ENCODE data around the gene TPPP3. TPM values are rescaled to one million over a fixed set of nuclear protein-coding genes. Genes with fewer than 3 reads are reported as not detected.

The TPPP3 gene
- not detected for total RNA-seq

- DNase-seq: peak; percentile 56
- ChIA-PET POLR2A (no interaction called here), CTCF (interaction anchor here (1.1 to 1.3 kb wide), 3 partner anchors 39 to 128 kb away, joined by 3 to 4 read pairs (median 3); no protein-coding TSS in a partner anchor)
- H3K36me3 Mint-ChIP-seq (ENCODE audit: low read depth): no peaks in the 10 kb centered on the region
- ATAC-seq: peak; percentile 73
- no peak within 1 kb of the TSS for H3K27ac Mint-ChIP-seq
- H3K4me3 Mint-ChIP-seq: no peak within 1 kb of the TSS
- peaks cover 35% of the 10 kb centered on the region for H3K27me3 Mint-ChIP-seq (ENCODE audit: low read depth)
- H3K9me3 Mint-ChIP-seq (ENCODE audit: insufficient read depth): no peaks in the 10 kb centered on the region
- H3K4me1 Mint-ChIP-seq (ENCODE audit: low read depth): peaks cover 9% of the 10 kb centered on the region
Measured at GRCh38 chr16:67393111-67393787, at the start of gene TPPP3. TPPP3 (minus strand) TSS chr16:67393498; CDS start chr16:67391111, 2,387 bp downstream.

GRCh38 chr16:67442581-67443255 lies 49.4 kb upstream of the TPPP3 start:
- CTCF ChIA-PET: interaction anchor here (1.1 to 3.0 kb wide), 2 partner anchors 15 to 28 kb away, joined by 3 to 22 read pairs; no protein-coding TSS in a partner anchor

GRCh38 chr16:67441907-67442306 lies 48.6 kb upstream of the TPPP3 start:
- H3K27ac Mint-ChIP-seq: no peak overlapping the region
- POLR2A ChIA-PET: no interaction called here
- no peaks in the 10 kb centered on the region for H3K27me3 Mint-ChIP-seq (ENCODE audit: low read depth)
- H3K36me3 Mint-ChIP-seq (ENCODE audit: low read depth): peaks cover 9% of the 10 kb centered on the region
- DNase-seq: no peak
- ATAC-seq: no peak
- no peaks in the 10 kb centered on the region for H3K9me3 Mint-ChIP-seq (ENCODE audit: insufficient read depth)
- H3K4me3 Mint-ChIP-seq: no peak overlapping the region
- peaks cover 2% of the 10 kb centered on the region for H3K4me1 Mint-ChIP-seq (ENCODE audit: low read depth)
- CTCF ChIA-PET: interaction anchor here (1.2 to 3.0 kb wide), 2 partner anchors 8 to 14 kb away, joined by 3 to 22 read pairs; no protein-coding TSS in a partner anchor

More at GRCh38 chr16:67442581-67443255, 49.4 kb upstream of the TPPP3 start:
- Mint-ChIP-seq H3K27ac (no peak overlapping the region), H3K4me1 (ENCODE audit: low read depth) (peaks cover 7% of the 10 kb centered on the region), H3K36me3 (ENCODE audit: low read depth) (peaks cover 7% of the 10 kb centered on the region), H3K4me3 (no peak overlapping the region), H3K27me3 (ENCODE audit: low read depth) (no peaks in the 10 kb centered on the region), H3K9me3 (ENCODE audit: insufficient read depth) (no peaks in the 10 kb centered on the region)
- no peak for DNase-seq
- POLR2A ChIA-PET: no interaction called here
- no peak for ATAC-seq

GRCh38 chr16:67441271-67441753 lies 48.0 kb upstream of the TPPP3 start:
- Mint-ChIP-seq H3K27me3 (ENCODE audit: low read depth) (no peaks in the 10 kb centered on the region), H3K36me3 (ENCODE audit: low read depth) (peaks cover 9% of the 10 kb centered on the region), H3K4me1 (ENCODE audit: low read depth) (no peaks in the 10 kb centered on the region), H3K9me3 (ENCODE audit: insufficient read depth) (no peaks in the 10 kb centered on the region), H3K4me3 (no peak overlapping the region), H3K27ac (no peak overlapping the region)
- DNase-seq (no peak), ATAC-seq (no peak)
- ChIA-PET CTCF (interaction anchor here (1.2 to 3.0 kb wide), 2 partner anchors 8 to 13 kb away, joined by 3 to 22 read pairs; no protein-coding TSS in a partner anchor), POLR2A (no interaction called here)

GRCh38 chr16:67438824-67439393 lies 45.6 kb upstream of the TPPP3 start:
- ATAC-seq (no peak), DNase-seq (no peak)
- Mint-ChIP-seq H3K36me3 (ENCODE audit: low read depth) (peaks cover 9% of the 10 kb centered on the region), H3K27me3 (ENCODE audit: low read depth) (no peaks in the 10 kb centered on the region), H3K4me3 (no peak overlapping the region), H3K27ac (no peak overlapping the region), H3K9me3 (ENCODE audit: insufficient read depth) (no peaks in the 10 kb centered on the region), H3K4me1 (ENCODE audit: low read depth) (no peaks in the 10 kb centered on the region)
- ChIA-PET POLR2A (no interaction called here), CTCF (interaction anchor here (0.8 to 1.0 kb wide), 3 partner anchors 9 to 39 kb away, joined by 3 read pairs; no protein-coding TSS in a partner anchor)

- no peak overlapping the region for H3K4me3 Mint-ChIP-seq
- H3K4me1 Mint-ChIP-seq (ENCODE audit: low read depth): no peaks in the 10 kb centered on the region
- peaks cover 2% of the 10 kb centered on the region for H3K27me3 Mint-ChIP-seq (ENCODE audit: low read depth)
- H3K27ac Mint-ChIP-seq: no peak overlapping the region
- DNase-seq (no peak), ATAC-seq (no peak)
- H3K9me3 Mint-ChIP-seq (ENCODE audit: insufficient read depth): no peaks in the 10 kb centered on the region
- peaks cover 9% of the 10 kb centered on the region for H3K36me3 Mint-ChIP-seq (ENCODE audit: low read depth)
- ChIA-PET CTCF (interaction anchor here (0.8 to 1.0 kb wide), 2 partner anchors 10 kb away, joined by 3 read pairs; no protein-coding TSS in a partner anchor), POLR2A (interaction anchor here (0.6 kb wide), 1 partner anchor 30 kb away, joined by 3 read pairs; no protein-coding TSS in a partner anchor)
Measured at GRCh38 chr16:67438098-67438791, 44.9 kb upstream of the TPPP3 start.

GRCh38 chr16:67437513-67437912 lies 44.2 kb upstream of the TPPP3 start:
- DNase-seq (no peak), ATAC-seq (no peak)
- Mint-ChIP-seq H3K4me3 (no peak overlapping the region), H3K27ac (no peak overlapping the region), H3K4me1 (ENCODE audit: low read depth) (no peaks in the 10 kb centered on the region), H3K9me3 (ENCODE audit: insufficient read depth) (no peaks in the 10 kb centered on the region), H3K36me3 (ENCODE audit: low read depth) (peaks cover 9% of the 10 kb centered on the region), H3K27me3 (ENCODE audit: low read depth) (peaks cover 4% of the 10 kb centered on the region)
- CTCF ChIA-PET: no interaction called here
- POLR2A ChIA-PET: no interaction called here

GRCh38 chr16:67436640-67437193 lies 43.4 kb upstream of the TPPP3 start:
- DNase-seq: no peak
- Mint-ChIP-seq H3K9me3 (ENCODE audit: insufficient read depth) (no peaks in the 10 kb centered on the region), H3K27me3 (ENCODE audit: low read depth) (peaks cover 10% of the 10 kb centered on the region), H3K4me3 (no peak overlapping the region), H3K4me1 (ENCODE audit: low read depth) (peaks cover under 1% of the 10 kb centered on the region), H3K36me3 (ENCODE audit: low read depth) (peaks cover 9% of the 10 kb centered on the region), H3K27ac (no peak overlapping the region)
- POLR2A ChIA-PET: no interaction called here
- CTCF ChIA-PET: interaction anchor here (1.0 to 1.4 kb wide), 3 partner anchors 9 to 64 kb away, joined by 3 read pairs; no protein-coding TSS in a partner anchor
- ATAC-seq: no peak

- Mint-ChIP-seq H3K27ac (no peak overlapping the region), H3K9me3 (ENCODE audit: insufficient read depth) (no peaks in the 10 kb centered on the region), H3K4me1 (ENCODE audit: low read depth) (peaks cover 4% of the 10 kb centered on the region), H3K27me3 (ENCODE audit: low read depth) (peaks cover 14% of the 10 kb centered on the region), H3K4me3 (no peak overlapping the region), H3K36me3 (ENCODE audit: low read depth) (peaks cover 9% of the 10 kb centered on the region)
- DNase-seq (no peak), ATAC-seq (no peak)
- ChIA-PET POLR2A (no interaction called here), CTCF (interaction anchor here (1.0 to 1.4 kb wide), 3 partner anchors 8 to 63 kb away, joined by 3 read pairs; no protein-coding TSS in a partner anchor)
Measured at GRCh38 chr16:67435758-67436164, 42.5 kb upstream of the TPPP3 start.

- CTCF ChIA-PET: interaction anchor here (1.5 kb wide), 1 partner anchor 23 kb away, joined by 5 read pairs; no protein-coding TSS in a partner anchor
- peaks cover 7% of the 10 kb centered on the region for H3K4me1 Mint-ChIP-seq (ENCODE audit: low read depth)
Measured at GRCh38 chr16:67433131-67433719, 39.9 kb upstream of the TPPP3 start.

GRCh38 chr16:67432506-67432890 lies 39.2 kb upstream of the TPPP3 start:
- ChIA-PET CTCF (interaction anchor here (2.3 kb wide), 1 partner anchor 15 kb away, joined by 8 read pairs; no protein-coding TSS in a partner anchor), POLR2A (no interaction called here)
- H3K36me3 Mint-ChIP-seq (ENCODE audit: low read depth): no peaks in the 10 kb centered on the region
- ATAC-seq: no peak
- no peak overlapping the region for H3K4me3 Mint-ChIP-seq
- H3K27ac Mint-ChIP-seq: no peak overlapping the region
- H3K27me3 Mint-ChIP-seq (ENCODE audit: low read depth): peaks cover 34% of the 10 kb centered on the region
- no peak for DNase-seq
- peaks cover 7% of the 10 kb centered on the region for H3K4me1 Mint-ChIP-seq (ENCODE audit: low read depth)
- H3K9me3 Mint-ChIP-seq (ENCODE audit: insufficient read depth): no peaks in the 10 kb centered on the region

More at GRCh38 chr16:67433131-67433719, 39.9 kb upstream of the TPPP3 start:
- ATAC-seq (no peak), DNase-seq (no peak)
- POLR2A ChIA-PET: no interaction called here
- Mint-ChIP-seq H3K27ac (no peak overlapping the region), H3K27me3 (ENCODE audit: low read depth) (peaks cover 34% of the 10 kb centered on the region), H3K9me3 (ENCODE audit: insufficient read depth) (no peaks in the 10 kb centered on the region), H3K4me3 (no peak overlapping the region), H3K36me3 (ENCODE audit: low read depth) (peaks cover 4% of the 10 kb centered on the region)
